H1 (cell line): ENCODE measurements around the gene ASB13.

Experiments
- CREB1 ChIP-seq: IDR thresholded peaks from 2 replicates; pipeline ENCODE4 v1.6.1; 2012; ENCODE audit warnings: inconsistent platforms
- EP300 ChIP-seq, 2 experiments: IDR thresholded peaks; 1 replicate in 1 of 2; 2 replicates in 1 of 2; pipeline ENCODE4 v1.6.1; 2011 to 2012; ENCODE audit warnings: low read depth in 2 of 2, low read length in 2 of 2, mild to moderate bottlenecking in 2 of 2, borderline replicate concordance in 1 of 2, inconsistent platforms in 1 of 2, moderate library complexity in 1 of 2
- EZH2 ChIP-seq: fragments of 200-600 bp; sonication (generic); IDR thresholded peaks from 2 replicates; pipeline ENCODE4 v1.7.1; 2012; ENCODE audit warnings: low read depth, mild to moderate bottlenecking, moderate library complexity, low read length, inconsistent platforms; ENCODE audit not compliant: severe bottlenecking
- KDM1A ChIP-seq: fragments of 200-600, 300-600 bp; sonication (generic); IDR thresholded peaks from 2 replicates; pipeline ENCODE4 v1.7.1; 2016; ENCODE audit warnings: mild to moderate bottlenecking, low read length, borderline replicate concordance
- SIRT6 ChIP-seq: IDR thresholded peaks from one replicate; pipeline ENCODE4 v1.7.1; 2012; ENCODE audit warnings: low read length, inconsistent platforms
- TAF1 ChIP-seq: IDR thresholded peaks from 2 replicates; pipeline ENCODE4 v1.6.1; 2011; ENCODE audit warnings: mild to moderate bottlenecking, low read depth, low read length
- TBP ChIP-seq: IDR thresholded peaks from 2 replicates; pipeline ENCODE4 v1.6.1; 2011; ENCODE audit warnings: low read depth, low read length, improper control_type of control experiment
- TCF12 ChIP-seq: IDR thresholded peaks from 2 replicates; pipeline ENCODE4 v1.6.1; 2011; ENCODE audit warnings: low read depth, mild to moderate bottlenecking, low read length
- YY1 ChIP-seq: IDR thresholded peaks from 2 replicates; pipeline ENCODE4 v1.6.1; 2011; ENCODE audit warnings: low read depth, mild to moderate bottlenecking, low read length
- TF ChIP-seq, protein P1 (sequence below), 3 experiments: IDR thresholded peaks; 1 replicate in 2 of 3; 2 replicates in 1 of 3; pipeline versions ENCODE4 v1.5.1 to v1.6.1; 2011; ENCODE audit warnings: low read length in 3 of 3, mild to moderate bottlenecking in 3 of 3, inconsistent platforms in 2 of 3, low read depth in 1 of 3, moderate library complexity in 1 of 3; ENCODE audit not compliant: insufficient read depth in 1 of 3; ENCODE audit errors: control extremely low read depth in 1 of 3

DNA sequence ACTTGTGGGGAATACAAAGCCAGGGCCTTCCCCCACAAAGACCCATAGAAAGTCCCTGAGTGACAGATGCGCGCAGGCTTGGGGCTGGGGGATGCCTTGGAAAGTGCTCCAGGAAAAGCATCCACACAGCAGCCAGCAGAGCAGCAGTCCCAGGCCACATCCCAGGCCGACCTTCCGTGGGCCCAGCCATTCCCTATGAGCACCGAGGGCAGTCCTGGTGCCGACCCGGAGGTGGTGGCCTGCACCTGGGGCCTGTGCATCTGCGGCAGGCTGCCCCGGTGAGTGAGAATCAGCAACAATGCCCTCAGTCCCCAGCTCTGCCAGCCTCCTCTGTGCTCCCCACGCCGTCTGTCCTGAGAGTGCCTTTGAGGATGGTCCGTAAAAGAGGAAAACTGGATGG, 26.4 kb downstream of the ASB13 start:
- TF ChIP-seq EP300 (IDR thresholded peaks at IDR 0.05; ENCODE audit: borderline replicate concordance in 1 of 2, low read depth in 2 of 2, low read length in 2 of 2) (no peak), CREB1 (no peak), TAF1 (no peak), KDM1A (no peak), SIRT6 (no peak), YY1 (no peak), EZH2 (no peak), TBP (no peak), TCF12 (no peak)
- TF ChIP-seq, protein P1, sequence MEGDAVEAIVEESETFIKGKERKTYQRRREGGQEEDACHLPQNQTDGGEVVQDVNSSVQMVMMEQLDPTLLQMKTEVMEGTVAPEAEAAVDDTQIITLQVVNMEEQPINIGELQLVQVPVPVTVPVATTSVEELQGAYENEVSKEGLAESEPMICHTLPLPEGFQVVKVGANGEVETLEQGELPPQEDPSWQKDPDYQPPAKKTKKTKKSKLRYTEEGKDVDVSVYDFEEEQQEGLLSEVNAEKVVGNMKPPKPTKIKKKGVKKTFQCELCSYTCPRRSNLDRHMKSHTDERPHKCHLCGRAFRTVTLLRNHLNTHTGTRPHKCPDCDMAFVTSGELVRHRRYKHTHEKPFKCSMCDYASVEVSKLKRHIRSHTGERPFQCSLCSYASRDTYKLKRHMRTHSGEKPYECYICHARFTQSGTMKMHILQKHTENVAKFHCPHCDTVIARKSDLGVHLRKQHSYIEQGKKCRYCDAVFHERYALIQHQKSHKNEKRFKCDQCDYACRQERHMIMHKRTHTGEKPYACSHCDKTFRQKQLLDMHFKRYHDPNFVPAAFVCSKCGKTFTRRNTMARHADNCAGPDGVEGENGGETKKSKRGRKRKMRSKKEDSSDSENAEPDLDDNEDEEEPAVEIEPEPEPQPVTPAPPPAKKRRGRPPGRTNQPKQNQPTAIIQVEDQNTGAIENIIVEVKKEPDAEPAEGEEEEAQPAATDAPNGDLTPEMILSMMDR (IDR thresholded peaks at IDR 0.05; ENCODE audit: control extremely low read depth in 1 of 3, insufficient read depth in 1 of 3, low read depth in 1 of 3, low read length in 3 of 3), result no peak
